Left lung (tissue), 10 donors: ENCODE measurements around the gene BACH2. TPM values are rescaled to one million over a fixed set of nuclear protein-coding genes. Genes with fewer than 3 reads are reported as not detected.

Experiments used
- ATAC-seq: fragments of 200-7000 bp; cut with Tn5 transposase; one replicate; pipeline ENCODE4 v1.9.1; 2020; ENCODE audit warnings: moderate library complexity
- DNase-seq, 4 donors: peaks; one replicate each; pipeline ENCODE4 v3.0.0-alpha.2; 2013 to 2020
- H3K27ac ChIP-seq, 2 donors: fragments of 200-600 bp; sonication (generic) in 1 of 2; one replicate each; pipeline versions ENCODE4 v1.5.0 to v1.8.0; 2020 to 2021
- H3K27me3 ChIP-seq, 2 donors: fragments of 200-600 bp; sonication (generic) in 1 of 2; one replicate each; pipeline versions ENCODE4 v1.5.0 to v1.8.0; 2020 to 2021
- H3K36me3 ChIP-seq, 2 donors: fragments of 200-600 bp; sonication (generic) in 1 of 2; one replicate each; pipeline versions ENCODE4 v1.5.0 to v1.8.0; 2020 to 2021
- H3K4me1 ChIP-seq, 2 donors: fragments of 200-600 bp; one replicate each; pipeline ENCODE4 v1.8.0; 2021
- H3K4me3 ChIP-seq, 2 donors: fragments of 200-600 bp; sonication (generic) in 1 of 2; one replicate each; pipeline versions ENCODE4 v1.5.0 to v1.8.0; 2020 to 2021; ENCODE audit warnings: mild to moderate bottlenecking in 1 of 2
- H3K9me3 ChIP-seq, 2 donors: fragments of 200-600 bp; sonication (generic) in 1 of 2; one replicate each; pipeline versions ENCODE4 v1.5.0 to v1.8.0; 2020 to 2021
- CTCF ChIP-seq, 2 donors: fragments of 200-600 bp; sonication (generic) in 1 of 2; IDR thresholded peaks; one replicate each; pipeline versions ENCODE4 v1.5.0 to v1.8.0; 2021; ENCODE audit warnings: antibody characterized with exemption in 2 of 2
- intact Hi-C, 2 donors: fragments of 100-400 bp; cut with DNase I; formaldehyde crosslinking; loops; one replicate each; pipeline versions ENCODE4 v1.11.2 to v1.14.2; 2022
- polyA plus RNA-seq, 6 donors: library from polyadenylated mRNA; unstranded; fragments of 120-200 nt; gene quantifications; one replicate each; pipeline ENCODE4 v1.2.1, GENCODE V29; 2013; ENCODE audit not compliant: insufficient read length in 6 of 6
- total RNA-seq, 2 donors: library from RNA; stranded (reverse); fragmentation: NEBNext Ultra II Directional; extraction: Animal tissue kit (Norgen Biotek cat#: 25700); gene quantifications; one replicate each; pipeline ENCODE4 v1.2.1, GENCODE V29; 2021
- donor health status: DM: no; HTN: yes; CAD: no.
- donor health status: DM: no; HTN: no; CAD: no.

The BACH2 gene
- total and polyA plus RNA-seq, 8 donors, result 3.8 to 10.6 (median 8.9) TPM

DNA sequence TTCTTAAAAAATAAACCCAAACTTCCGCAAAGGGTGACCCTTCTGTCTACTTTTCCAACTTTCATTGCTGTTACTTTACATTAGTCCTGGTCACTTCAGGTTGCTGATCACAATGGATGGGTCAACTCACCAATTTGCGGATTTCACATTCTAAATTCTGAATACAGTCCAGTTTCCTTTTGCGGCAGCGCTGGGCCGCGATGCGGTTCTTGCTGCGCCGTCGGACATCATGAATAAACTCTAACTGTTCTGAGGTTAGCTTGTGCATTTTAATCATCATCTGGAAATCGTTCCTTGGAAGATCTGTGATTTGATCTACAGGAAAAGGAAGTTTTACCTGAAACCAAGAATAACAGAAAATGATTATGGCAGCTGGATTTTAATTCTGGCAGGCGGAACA, 358.6 kb downstream of the BACH2 start:
- no peak for DNase-seq
- no peaks in the 10 kb centered on the region for H3K9me3 ChIP-seq

GRCh38 chr6:89936177-89936576, 360.5 kb downstream of the BACH2 start:
- no peak overlapping the region for H3K4me3 ChIP-seq
- H3K9me3 ChIP-seq, result no peaks in the 10 kb centered on the region
- intact Hi-C loops, result no loop called here
- no peak for ATAC-seq
- no peaks in the 10 kb centered on the region for H3K36me3 ChIP-seq
- no peak overlapping the region for H3K27ac ChIP-seq
- no peaks in the 10 kb centered on the region for H3K27me3 ChIP-seq
- H3K4me1 ChIP-seq, result peaks cover 8 to 10% of the 10 kb centered on the region in 2 donors
- DNase-seq, result no peak
- TF ChIP-seq CTCF (IDR thresholded peaks at IDR 0.05), result no peak

More for the DNA sequence above, 358.6 kb downstream of the BACH2 start:
- Histone ChIP-seq H3K36me3 (no peaks in the 10 kb centered on the region), H3K4me3 (no peak overlapping the region), H3K4me1 (peaks cover 10% of the 10 kb centered on the region in 2 donors), H3K27ac (no peak overlapping the region), H3K27me3 (no peaks in the 10 kb centered on the region)
- no peak for ATAC-seq
- TF ChIP-seq CTCF (IDR thresholded peaks at IDR 0.05), result no peak
- intact Hi-C loops, result no loop called here

- no peak for TF ChIP-seq CTCF (IDR thresholded peaks at IDR 0.05)
- Histone ChIP-seq H3K36me3 (no peaks in the 10 kb centered on the region), H3K27ac (no peak overlapping the region), H3K4me3 (no peak overlapping the region), H3K9me3 (no peaks in the 10 kb centered on the region), H3K27me3 (no peaks in the 10 kb centered on the region), H3K4me1 (no peaks in the 10 kb centered on the region)
- ATAC-seq, result no peak
- intact Hi-C loops, result no loop called here
- peak in 1 of 4 donors; percentile 72 for DNase-seq
Observed at GRCh38 chr6:89934685-89935366, 361.8 kb downstream of the BACH2 start.

- Histone ChIP-seq H3K9me3 (no peaks in the 10 kb centered on the region), H3K4me3 (no peak overlapping the region), H3K27ac (no peak overlapping the region), H3K27me3 (no peaks in the 10 kb centered on the region), H3K36me3 (no peaks in the 10 kb centered on the region), H3K4me1 (no peaks in the 10 kb centered on the region)
- no peak for TF ChIP-seq CTCF (IDR thresholded peaks at IDR 0.05)
- intact Hi-C loops, result no loop called here
- ATAC-seq, result no peak
- DNase-seq, result no peak
Observed at GRCh38 chr6:89932245-89932802, 364.3 kb downstream of the BACH2 start.

- no peak overlapping the region for H3K4me3 ChIP-seq
- H3K4me1 ChIP-seq, result no peaks in the 10 kb centered on the region
- H3K27ac ChIP-seq, result no peak overlapping the region
- H3K36me3 ChIP-seq, result no peaks in the 10 kb centered on the region
- no peak for TF ChIP-seq CTCF (IDR thresholded peaks at IDR 0.05)
- H3K27me3 ChIP-seq, result no peaks in the 10 kb centered on the region
- ATAC-seq (no peak), DNase-seq (no peak)
- intact Hi-C loops, result no loop called here
- H3K9me3 ChIP-seq, result no peaks in the 10 kb centered on the region
Observed at GRCh38 chr6:89930789-89931188, 365.9 kb downstream of the BACH2 start.
